Hematopoietic multipotent progenitor cell (in vitro differentiated cells): ENCODE measurements around the gene ANKMY1. TPM values are rescaled to one million over a fixed set of nuclear protein-coding genes. Genes with fewer than 3 reads are reported as not detected.
A peak's percentile ranks its signal among the peaks of the same experiment; 100 is the strongest.

ENCODE experiments used
- DNase-seq, 3 donors: peaks; one replicate each; pipeline ENCODE4 v3.0.0-alpha.2; 2011 to 2015; ENCODE audit warnings: low read depth in 2 of 3, low spot score in 2 of 3
- total RNA-seq: library from RNA; depleted of rRNA; stranded (reverse); fragments of >200 nt; gene quantifications from one replicate; pipeline ENCODE4 v1.2.3, GENCODE V29; 2012

ANKMY1 gene
- total RNA-seq, 1 donor: 24.2 TPM

- DNase-seq: peak in 2 of 3 donors; percentile 24 to 75
Measured at GRCh38 chr2:240595381-240596079, 37.7 kb upstream of the ANKMY1 start.

GRCh38 chr2:240594511-240595380 lies 37.0 kb upstream of the ANKMY1 start:
- DNase-seq: no peak

GRCh38 chr2:240593703-240594451 lies 36.1 kb upstream of the ANKMY1 start:
- no peak for DNase-seq

- DNase-seq: no peak
Measured at GRCh38 chr2:240593026-240593702, 35.4 kb upstream of the ANKMY1 start.

GRCh38 chr2:240591784-240592183 lies 34.0 kb upstream of the ANKMY1 start:
- no peak for DNase-seq

- DNase-seq: no peak
Measured at GRCh38 chr2:240591226-240591625, 33.4 kb upstream of the ANKMY1 start.

GRCh38 chr2:240590681-240591111 lies 32.9 kb upstream of the ANKMY1 start:
- no peak for DNase-seq

- DNase-seq: no peak
Measured at GRCh38 chr2:240589850-240590525, 32.2 kb upstream of the ANKMY1 start.

- DNase-seq: no peak
Measured at GRCh38 chr2:240589375-240589774, 31.6 kb upstream of the ANKMY1 start.

GRCh38 chr2:240588669-240589068 lies 30.9 kb upstream of the ANKMY1 start:
- DNase-seq: no peak

GRCh38 chr2:240588006-240588655 lies 30.3 kb upstream of the ANKMY1 start:
- DNase-seq: no peak

- DNase-seq: peak in 1 of 3 donors; percentile 46
Measured at GRCh38 chr2:240586919-240587800, 29.4 kb upstream of the ANKMY1 start.

GRCh38 chr2:240586198-240586918 lies 28.6 kb upstream of the ANKMY1 start, which contains the start of gene CAPN10:
Gene CAPN10 (plus strand): TSS chr2:240586734. CDS start chr2:240586912, 178 bp downstream.
- DNase-seq: peak; percentile 90 to 95 (median 95)

- no peak for DNase-seq
Measured at GRCh38 chr2:240585681-240586197, 28.0 kb upstream of the ANKMY1 start.

GRCh38 chr2:240585101-240585500 lies 27.3 kb upstream of the ANKMY1 start:
- no peak for DNase-seq

GRCh38 chr2:240584486-240585031 lies 26.8 kb upstream of the ANKMY1 start:
- peak in 1 of 3 donors; percentile 35 for DNase-seq

- no peak for DNase-seq
Measured at GRCh38 chr2:240583774-240584173, 26.0 kb upstream of the ANKMY1 start.
